Measurements from ENCODE around the gene FGD6. TPM values are rescaled to one million over a fixed set of nuclear protein-coding genes. Genes with fewer than 3 reads are reported as not detected.

FGD6 gene
- total and polyA plus RNA-seq, 4 experiments from 2014 or later = 0.16 to 0.70 (median 0.69) TPM; not detected in 1

DNA sequence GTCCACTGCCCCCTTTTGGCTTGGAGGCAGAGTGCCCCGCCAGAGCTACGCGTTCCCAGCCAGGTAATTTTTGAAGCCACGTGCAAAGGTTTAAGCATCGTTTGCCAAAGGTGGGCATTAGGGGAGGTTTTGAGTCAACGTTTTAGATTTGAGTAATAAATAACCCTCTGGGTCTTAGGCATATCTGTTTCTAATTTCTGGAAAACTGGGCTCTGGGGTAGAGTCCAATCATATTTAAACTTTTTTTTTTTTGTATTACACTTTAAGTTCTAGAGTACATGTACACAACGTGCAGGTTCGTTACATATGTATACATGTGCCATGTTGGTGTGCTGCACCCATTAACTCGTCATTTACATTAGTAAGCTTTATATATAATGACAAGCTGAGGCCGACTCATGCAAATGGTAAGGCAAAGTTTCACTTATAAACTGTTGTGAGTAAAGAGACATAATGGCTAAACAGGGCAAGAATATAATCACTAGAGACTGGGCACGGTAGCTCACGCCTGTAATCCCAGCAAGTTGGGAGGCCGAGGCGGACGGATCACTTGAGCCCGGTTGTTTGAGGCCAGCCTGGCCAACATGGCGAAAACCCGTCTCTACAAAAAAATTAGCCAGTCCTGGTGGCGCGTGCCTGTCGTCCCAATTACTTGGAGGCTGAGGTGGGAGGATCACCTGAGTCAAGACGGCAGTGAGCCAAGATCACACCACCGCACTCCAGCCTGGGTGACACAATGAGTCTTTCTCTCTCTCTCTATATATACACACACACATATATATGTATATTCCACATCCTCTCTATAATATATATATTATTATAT lies 143.4 kb downstream of the FGD6 start:
- Mint-ChIP-seq H3K4me3 (peak overlapping the region; percentile 93 to 99 (median 95)), H3K27me3 (no peaks in the 10 kb centered on the region), H3K36me3 (peaks cover 0 to 4% of the 10 kb centered on the region in 2 donors), H3K4me1 (peaks cover 13 to 37% (median 20%) of the 10 kb centered on the region in 4 donors), H3K9me3 (no peaks in the 10 kb centered on the region), H3K27ac (peak overlapping the region; percentile 84 to 98 (median 96))
- no peak for DNase-seq
- intact Hi-C loops (cut with micrococcal nuclease) = loop anchor here (1.0 to 5.0 kb wide), 7 partner anchors 71 to 1502 kb away; partner anchors contain the start of genes FGD6, METAP2, NDUFA12 and PLXNC1
- CTCF ChIA-PET (ENCODE audit: partially characterized antibody) = interaction anchor here (0.5 to 3.2 kb wide), 26 partner anchors 9 to 460 kb away, joined by 3 to 18 read pairs (median 4); partner anchors contain the start of genes FGD6, METAP2, NDUFA12 and VEZT
- Histone ChIP-seq H3K9me3 (ENCODE audit: control insufficient read depth in 1 of 2, low read length in 2 of 2) (no peaks in the 10 kb centered on the region), H3K4me1 (ENCODE audit: insufficient read depth, low read length) (peaks cover 22% of the 10 kb centered on the region), H3K4me3 (ENCODE audit: low read length in 2 of 2) (peak overlapping the region in 1 of 2 donors; percentile 89), H3K27ac (ENCODE audit: low read depth, low read length) (no peak overlapping the region), H3K36me3 (ENCODE audit: insufficient read depth, low read length) (no peaks in the 10 kb centered on the region), H3K27me3 (ENCODE audit: insufficient read depth, low read length) (no peaks in the 10 kb centered on the region)
- POLR2A ChIA-PET (ENCODE audit: partially characterized antibody) = interaction anchor here (1.0 to 3.7 kb wide), 10 partner anchors 11 to 474 kb away, joined by 3 to 31 read pairs (median 5); partner anchors contain the start of genes FGD6, METAP2, NDUFA12 and VEZT

DNA sequence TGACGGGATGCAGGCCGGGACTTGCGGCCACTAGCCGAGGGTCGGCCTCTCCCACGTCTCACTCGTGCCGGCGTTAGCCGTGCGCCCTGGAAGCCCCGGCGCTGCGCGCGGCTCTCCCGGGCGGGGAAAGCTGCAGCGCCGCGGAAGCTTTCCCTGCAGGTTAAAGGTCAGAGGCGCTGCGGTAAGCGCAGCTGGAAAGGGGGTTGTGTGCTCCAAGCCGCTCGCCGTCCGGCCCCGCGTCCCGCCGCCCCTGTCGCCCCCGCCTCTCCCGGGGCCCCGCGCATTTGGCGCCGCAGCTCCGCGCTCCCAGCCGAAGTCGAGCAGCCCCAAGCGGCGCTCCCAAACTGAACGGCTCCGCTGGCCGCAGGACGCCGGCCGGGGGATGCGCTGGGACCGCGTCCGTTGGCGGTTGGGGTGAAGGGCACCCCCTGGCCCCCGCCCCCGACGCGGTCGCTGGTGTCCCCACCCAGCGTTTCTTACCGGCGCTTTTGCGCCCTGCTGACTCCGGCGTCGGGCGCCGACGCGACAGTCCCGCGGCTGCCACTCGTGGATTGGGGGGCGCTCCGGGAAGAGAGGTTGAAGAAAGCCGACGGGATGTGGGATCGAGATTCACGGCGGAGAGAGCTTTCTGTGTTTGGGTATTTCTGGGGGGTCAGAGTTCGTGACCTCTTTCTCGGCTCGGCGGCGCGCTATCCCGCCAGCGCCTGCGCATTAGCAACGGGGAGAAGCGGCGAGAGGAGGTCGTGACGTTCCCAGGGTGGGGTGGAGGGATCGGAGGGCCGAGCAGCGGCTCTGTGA lies 144.2 kb downstream of the FGD6 start, which contains the start of gene NR2C1:
Gene NR2C1 (minus strand): TSS at position 719 of the 798 bp plus-strand sequence. CDS start 6,234 bp downstream, outside the sequence.
- peak; percentile 92 to 95 (median 94) for DNase-seq
- H3K4me3 Mint-ChIP-seq = peak within 1 kb of the TSS; percentile 93 to 99 (median 95)
- ChIA-PET POLR2A (ENCODE audit: partially characterized antibody) (interaction anchor here (0.6 to 3.7 kb wide), 11 partner anchors 10 to 475 kb away, joined by 3 to 31 read pairs (median 5); partner anchors contain the start of genes FGD6, METAP2, NDUFA12 and VEZT), CTCF (ENCODE audit: partially characterized antibody) (interaction anchor here (0.6 to 3.2 kb wide), 28 partner anchors 10 to 972 kb away, joined by 3 to 18 read pairs (median 4); partner anchors contain the start of genes FGD6, METAP2, NDUFA12 and VEZT)
- H3K27me3 Mint-ChIP-seq = no peaks in the 10 kb centered on the region
- H3K9me3 Mint-ChIP-seq = no peaks in the 10 kb centered on the region
- Histone ChIP-seq H3K36me3 (ENCODE audit: insufficient read depth, low read length) (no peaks in the 10 kb centered on the region), H3K27ac (ENCODE audit: low read depth, low read length) (peak within 1 kb of the TSS; percentile 76), H3K9me3 (ENCODE audit: control insufficient read depth in 1 of 2, low read length in 2 of 2) (no peaks in the 10 kb centered on the region), H3K4me3 (ENCODE audit: low read length in 2 of 2) (peak within 1 kb of the TSS; percentile 88 to 89), H3K4me1 (ENCODE audit: insufficient read depth, low read length) (peaks cover 22% of the 10 kb centered on the region), H3K27me3 (ENCODE audit: insufficient read depth, low read length) (no peaks in the 10 kb centered on the region)
- H3K4me1 Mint-ChIP-seq = peaks cover 14 to 39% (median 20%) of the 10 kb centered on the region in 4 donors
- H3K36me3 Mint-ChIP-seq = peaks cover 0 to 5% of the 10 kb centered on the region in 2 donors
- H3K27ac Mint-ChIP-seq = peak within 1 kb of the TSS; percentile 84 to 98 (median 96)
- intact Hi-C loops (cut with micrococcal nuclease) = loop anchor here (1.0 to 5.0 kb wide), 7 partner anchors 70 to 1501 kb away; partner anchors contain the start of genes FGD6, METAP2, NDUFA12 and PLXNC1

DNA sequence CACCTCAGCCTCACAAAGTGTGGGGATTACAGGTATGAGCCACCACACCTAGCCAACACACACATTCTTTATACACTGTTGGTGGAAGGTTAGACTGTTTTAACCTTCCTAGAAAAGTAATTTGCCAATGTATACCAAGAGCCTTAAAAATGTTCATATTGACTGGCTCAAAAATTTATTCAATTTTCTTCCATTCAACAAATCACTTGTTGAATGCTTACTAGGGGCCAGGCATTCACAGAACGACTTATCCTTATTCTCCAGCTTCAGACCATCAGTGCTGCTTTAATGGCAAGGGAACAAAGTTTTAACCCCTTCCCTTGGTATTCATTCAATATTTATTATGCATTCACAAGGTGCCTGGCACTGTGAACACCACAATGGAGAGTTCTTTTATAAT lies 146.9 kb downstream of the FGD6 start:
- H3K4me1 ChIP-seq (ENCODE audit: insufficient read depth, low read length) = peaks cover 22% of the 10 kb centered on the region
- H3K9me3 ChIP-seq (ENCODE audit: control insufficient read depth in 1 of 2, low read length in 2 of 2) = no peaks in the 10 kb centered on the region
- no peak overlapping the region for H3K4me3 ChIP-seq (ENCODE audit: low read length in 2 of 2)
- intact Hi-C loops (cut with micrococcal nuclease) = loop anchor here (5.0 kb wide), 2 partner anchors 923 to 1498 kb away; partner anchors contain the start of genes PLXNC1 and SOCS2
- H3K4me1 Mint-ChIP-seq = peaks cover 19 to 42% (median 23%) of the 10 kb centered on the region in 4 donors
- no peak overlapping the region for H3K27ac Mint-ChIP-seq
- H3K4me3 Mint-ChIP-seq = peak overlapping the region in 1 of 8 donors; percentile 46
- no peaks in the 10 kb centered on the region for H3K9me3 Mint-ChIP-seq
- POLR2A ChIA-PET (ENCODE audit: partially characterized antibody) = no interaction called here
- no peaks in the 10 kb centered on the region for H3K27me3 ChIP-seq (ENCODE audit: insufficient read depth, low read length)
- DNase-seq = no peak
- H3K36me3 ChIP-seq (ENCODE audit: insufficient read depth, low read length) = no peaks in the 10 kb centered on the region
- peaks cover 8 to 19% of the 10 kb centered on the region in 2 donors for H3K36me3 Mint-ChIP-seq
- no peaks in the 10 kb centered on the region for H3K27me3 Mint-ChIP-seq
- H3K27ac ChIP-seq (ENCODE audit: low read depth, low read length) = no peak overlapping the region
- CTCF ChIA-PET (ENCODE audit: partially characterized antibody) = no interaction called here

DNA sequence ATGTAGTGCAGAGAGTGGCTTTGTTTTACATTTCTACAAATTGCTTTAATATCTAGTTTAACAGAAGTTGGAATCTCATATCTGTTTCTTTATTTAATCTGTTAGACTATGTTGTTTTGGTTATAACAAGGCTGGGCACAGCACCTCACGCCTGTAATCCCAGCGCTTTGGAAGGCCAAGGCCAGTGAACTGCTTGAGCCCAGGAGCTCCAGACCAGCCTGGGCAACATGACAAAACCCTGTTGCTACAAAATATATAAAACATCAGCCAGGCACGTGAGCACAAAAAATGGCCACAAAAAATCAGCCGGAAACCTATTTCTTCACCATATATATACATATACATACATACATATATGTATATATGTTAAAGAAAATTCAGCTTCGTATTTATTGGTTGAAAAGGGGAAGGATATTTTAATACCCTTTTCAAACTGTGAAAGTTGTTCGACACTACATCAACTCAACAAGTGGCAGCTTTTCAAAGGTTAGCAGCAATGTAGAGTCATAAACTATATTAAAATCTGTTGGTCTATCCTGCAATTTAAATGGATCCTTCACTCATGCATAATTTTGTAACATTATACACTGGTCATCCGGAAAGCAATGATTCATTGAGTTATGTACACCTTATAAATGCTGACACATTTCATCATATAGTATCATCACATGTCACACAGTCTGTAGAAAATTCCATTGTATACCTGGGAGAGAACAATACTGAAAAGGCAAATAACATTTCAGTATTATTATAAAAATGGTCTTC lies 151.0 kb downstream of the FGD6 start:
- Histone ChIP-seq H3K4me1 (ENCODE audit: insufficient read depth, low read length) (peaks cover 10% of the 10 kb centered on the region), H3K4me3 (ENCODE audit: low read length in 2 of 2) (no peak overlapping the region), H3K27me3 (ENCODE audit: insufficient read depth, low read length) (no peaks in the 10 kb centered on the region), H3K9me3 (ENCODE audit: control insufficient read depth in 1 of 2, low read length in 2 of 2) (no peaks in the 10 kb centered on the region), H3K27ac (ENCODE audit: low read depth, low read length) (no peak overlapping the region), H3K36me3 (ENCODE audit: insufficient read depth, low read length) (no peaks in the 10 kb centered on the region)
- ChIA-PET CTCF (ENCODE audit: partially characterized antibody) (no interaction called here), POLR2A (ENCODE audit: partially characterized antibody) (no interaction called here)
- peaks cover 16 to 27% (median 22%) of the 10 kb centered on the region in 4 donors for H3K4me1 Mint-ChIP-seq
- H3K4me3 Mint-ChIP-seq = no peak overlapping the region
- intact Hi-C loops (cut with micrococcal nuclease) = no loop called here
- DNase-seq = no peak
- peaks cover 26 to 41% of the 10 kb centered on the region in 2 donors for H3K36me3 Mint-ChIP-seq
- H3K27ac Mint-ChIP-seq = no peak overlapping the region
- no peaks in the 10 kb centered on the region for H3K27me3 Mint-ChIP-seq
- no peaks in the 10 kb centered on the region for H3K9me3 Mint-ChIP-seq

DNA sequence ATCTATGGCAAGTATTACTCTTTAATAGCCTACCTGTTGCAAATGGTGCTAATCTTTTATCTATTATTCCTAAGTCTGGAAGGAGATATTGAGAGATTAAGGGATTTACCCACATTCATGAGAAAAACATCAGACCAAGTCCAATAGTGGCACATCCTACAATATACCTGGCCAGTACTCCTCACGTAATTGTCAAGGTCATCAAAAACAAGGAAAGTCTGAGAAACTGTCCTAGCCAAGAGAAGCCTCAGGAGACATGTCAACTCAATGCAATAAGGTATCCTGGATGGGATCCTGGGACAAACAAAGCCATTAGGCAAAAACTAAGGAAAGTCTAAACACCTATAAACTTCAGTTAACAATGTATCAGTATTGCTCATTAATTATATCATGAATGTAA lies 156.3 kb downstream of the FGD6 start:
- intact Hi-C loops (cut with micrococcal nuclease) = no loop called here
- H3K36me3 Mint-ChIP-seq = peaks cover 31 to 58% of the 10 kb centered on the region in 2 donors
- H3K36me3 ChIP-seq (ENCODE audit: insufficient read depth, low read length) = peaks cover 30% of the 10 kb centered on the region
- H3K4me1 ChIP-seq (ENCODE audit: insufficient read depth, low read length) = no peaks in the 10 kb centered on the region
- H3K9me3 ChIP-seq (ENCODE audit: control insufficient read depth in 1 of 2, low read length in 2 of 2) = no peaks in the 10 kb centered on the region
- no peaks in the 10 kb centered on the region for H3K27me3 Mint-ChIP-seq
- H3K27me3 ChIP-seq (ENCODE audit: insufficient read depth, low read length) = no peaks in the 10 kb centered on the region
- no peak overlapping the region for H3K4me3 ChIP-seq (ENCODE audit: low read length in 2 of 2)
- CTCF ChIA-PET (ENCODE audit: partially characterized antibody) = no interaction called here
- peaks cover 4 to 7% (median 5%) of the 10 kb centered on the region in 4 donors for H3K4me1 Mint-ChIP-seq
- H3K27ac Mint-ChIP-seq = no peak overlapping the region
- POLR2A ChIA-PET (ENCODE audit: partially characterized antibody) = no interaction called here
- no peak overlapping the region for H3K27ac ChIP-seq (ENCODE audit: low read depth, low read length)
- H3K9me3 Mint-ChIP-seq = no peaks in the 10 kb centered on the region
- no peak for DNase-seq
- H3K4me3 Mint-ChIP-seq = no peak overlapping the region

DNA sequence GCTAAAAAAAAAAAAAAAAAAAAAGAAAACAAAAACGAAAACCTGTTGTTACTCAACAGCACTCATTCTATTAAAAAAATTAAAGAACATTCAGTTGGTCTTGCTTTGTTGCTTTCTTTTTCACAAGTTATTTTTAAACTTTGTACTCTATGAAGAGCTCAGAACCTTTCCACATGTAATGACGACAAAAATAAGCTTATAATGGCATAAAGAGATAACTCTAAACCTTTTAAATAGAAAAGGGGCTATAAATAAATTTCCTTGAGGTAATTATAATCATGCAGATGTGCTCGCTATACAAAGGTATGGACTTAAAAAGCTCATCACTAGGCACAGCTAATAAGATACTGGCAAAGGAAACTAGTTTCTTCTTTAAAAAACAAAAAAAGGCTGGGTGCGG lies 157.3 kb downstream of the FGD6 start:
- Mint-ChIP-seq H3K36me3 (peaks cover 37 to 62% of the 10 kb centered on the region in 2 donors), H3K4me3 (no peak overlapping the region), H3K27me3 (no peaks in the 10 kb centered on the region), H3K9me3 (no peaks in the 10 kb centered on the region), H3K4me1 (peaks cover 4 to 7% (median 5%) of the 10 kb centered on the region in 4 donors), H3K27ac (no peak overlapping the region)
- Histone ChIP-seq H3K27me3 (ENCODE audit: insufficient read depth, low read length) (no peaks in the 10 kb centered on the region), H3K4me3 (ENCODE audit: low read length in 2 of 2) (no peak overlapping the region), H3K9me3 (ENCODE audit: control insufficient read depth in 1 of 2, low read length in 2 of 2) (no peaks in the 10 kb centered on the region), H3K36me3 (ENCODE audit: insufficient read depth, low read length) (peaks cover 31% of the 10 kb centered on the region), H3K27ac (ENCODE audit: low read depth, low read length) (no peak overlapping the region), H3K4me1 (ENCODE audit: insufficient read depth, low read length) (no peaks in the 10 kb centered on the region)
- ChIA-PET POLR2A (ENCODE audit: partially characterized antibody) (interaction anchor here (0.6 kb wide), 1 partner anchor 13 kb away, joined by 4 read pairs; no protein-coding TSS in a partner anchor), CTCF (ENCODE audit: partially characterized antibody) (no interaction called here)
- intact Hi-C loops (cut with micrococcal nuclease) = no loop called here
- DNase-seq = no peak
